HG02623 (cell line): Measurements from ENCODE around the gene HBP1.
"Not testable (repeated sequence)": the region's sequence is repeated elsewhere in the genome, so short reads cannot be mapped to it uniquely, and the experiment has no call there.

Source experiments
- ATAC-seq: cut with Tn5 transposase; IDR thresholded peaks from one replicate; pipeline ENCODE4 v1.9.1; 2021; ENCODE audit warnings: moderate library complexity; ENCODE audit not compliant: unreplicated experiment

HBP1 gene

DNA sequence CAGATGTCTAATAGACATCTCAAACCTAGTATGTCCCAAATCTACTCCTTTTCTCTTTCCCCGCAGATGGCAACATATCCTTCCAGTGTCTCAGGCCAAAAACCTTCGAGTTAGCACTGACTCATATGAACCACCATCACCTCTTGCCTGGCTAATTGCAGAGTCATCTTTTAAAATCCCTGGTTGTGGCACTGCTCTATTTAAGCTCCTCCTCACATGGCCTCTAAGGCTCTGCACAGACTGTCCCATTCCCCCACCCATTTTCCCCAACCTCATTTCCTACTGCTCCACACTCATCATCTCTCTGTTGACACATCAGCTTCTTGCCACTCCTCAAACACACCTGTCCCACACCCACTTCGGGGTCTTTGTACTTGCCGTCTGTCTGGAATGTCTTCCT is 16.8 kb upstream of the HBP1 start:
- ATAC-seq, result no peak

- no peak for ATAC-seq
Observed at GRCh38 chr7:107154826-107155225, 14.0 kb upstream of the HBP1 start.

DNA sequence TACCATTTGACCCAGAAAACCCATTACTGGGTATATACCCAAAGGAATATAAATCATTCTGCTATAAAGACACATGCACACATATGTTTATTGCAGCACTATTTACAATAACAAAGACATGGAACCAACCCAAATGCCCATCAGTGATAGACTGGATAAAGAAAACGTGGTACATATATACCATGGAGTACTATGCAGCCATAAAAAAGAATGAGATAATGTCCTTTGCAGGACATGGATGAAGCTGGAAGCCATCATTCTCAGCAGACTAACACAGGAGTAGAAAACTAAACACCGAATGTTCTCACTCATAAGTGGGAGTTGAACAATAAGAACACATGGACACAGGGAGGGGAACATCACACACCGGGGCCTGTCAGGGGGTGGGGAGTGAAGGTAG is 13.1 kb upstream of the HBP1 start:
- ATAC-seq, result not testable (repeated sequence)

DNA sequence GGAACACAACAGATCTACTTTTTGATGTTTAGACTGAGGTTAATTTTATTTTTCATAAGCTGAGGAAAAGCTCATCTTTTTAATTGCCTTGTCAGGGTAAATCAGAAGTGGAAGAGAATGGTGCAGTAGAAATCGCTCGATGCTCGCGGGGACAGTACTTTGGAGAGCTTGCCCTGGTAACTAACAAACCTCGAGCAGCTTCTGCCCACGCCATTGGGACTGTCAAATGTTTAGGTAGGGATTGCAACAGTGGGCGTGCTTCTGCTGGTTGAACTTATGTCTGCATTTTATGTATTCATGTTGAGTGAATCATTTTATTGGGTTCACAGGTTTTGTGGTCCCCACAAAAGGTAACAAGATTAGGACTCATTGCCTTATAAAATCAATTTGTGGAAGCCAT is 11.7 kb upstream of the HBP1 start:
- ATAC-seq, result no peak

- ATAC-seq, result no peak
Observed at GRCh38 chr7:107158028-107158427, 10.8 kb upstream of the HBP1 start.

DNA sequence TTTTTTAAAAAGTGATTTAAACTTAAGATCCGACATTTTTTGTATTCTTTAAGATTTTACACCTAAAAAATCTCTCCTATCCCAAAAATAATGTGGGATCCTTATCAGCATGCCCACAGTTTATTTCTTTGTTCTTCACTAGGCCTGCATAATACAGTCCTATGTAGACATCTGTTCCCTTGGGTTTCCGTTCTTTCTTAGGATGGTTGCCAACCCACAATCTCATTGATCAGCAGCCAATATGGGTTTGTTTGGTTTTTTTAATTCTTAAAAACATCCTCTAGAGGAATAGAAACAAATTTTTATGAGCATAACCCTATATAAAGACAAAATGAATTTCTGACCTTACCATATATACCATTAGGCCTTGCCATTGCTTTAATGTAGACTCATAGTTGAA is 8.4 kb upstream of the HBP1 start:
- no peak for ATAC-seq

DNA sequence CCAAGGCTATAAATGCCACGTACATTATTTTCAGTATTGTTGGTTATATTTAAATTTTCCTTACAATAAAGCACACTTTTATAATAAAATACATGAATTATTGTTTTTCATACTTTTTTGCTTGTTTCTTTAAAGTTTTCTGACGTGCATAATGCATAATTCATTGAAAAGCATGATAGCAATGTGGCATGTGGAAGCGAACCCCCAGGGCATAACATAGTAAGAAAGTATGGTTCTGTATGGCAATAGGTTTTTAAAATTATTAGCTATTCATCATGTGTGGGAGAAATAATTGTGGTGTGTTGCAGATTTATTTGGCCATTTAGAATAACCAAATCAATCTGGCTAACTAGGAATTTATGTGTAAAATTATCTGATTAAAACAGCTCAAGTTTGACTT is 7.4 kb upstream of the HBP1 start:
- no peak for ATAC-seq

GRCh38 chr7:107162475-107162874 is 6.3 kb upstream of the HBP1 start:
- no peak for ATAC-seq

GRCh38 chr7:107164092-107164491 is 4.7 kb upstream of the HBP1 start:
- ATAC-seq, result no peak

- no peak for ATAC-seq
Observed at GRCh38 chr7:107165341-107165740, 3.5 kb upstream of the HBP1 start.

DNA sequence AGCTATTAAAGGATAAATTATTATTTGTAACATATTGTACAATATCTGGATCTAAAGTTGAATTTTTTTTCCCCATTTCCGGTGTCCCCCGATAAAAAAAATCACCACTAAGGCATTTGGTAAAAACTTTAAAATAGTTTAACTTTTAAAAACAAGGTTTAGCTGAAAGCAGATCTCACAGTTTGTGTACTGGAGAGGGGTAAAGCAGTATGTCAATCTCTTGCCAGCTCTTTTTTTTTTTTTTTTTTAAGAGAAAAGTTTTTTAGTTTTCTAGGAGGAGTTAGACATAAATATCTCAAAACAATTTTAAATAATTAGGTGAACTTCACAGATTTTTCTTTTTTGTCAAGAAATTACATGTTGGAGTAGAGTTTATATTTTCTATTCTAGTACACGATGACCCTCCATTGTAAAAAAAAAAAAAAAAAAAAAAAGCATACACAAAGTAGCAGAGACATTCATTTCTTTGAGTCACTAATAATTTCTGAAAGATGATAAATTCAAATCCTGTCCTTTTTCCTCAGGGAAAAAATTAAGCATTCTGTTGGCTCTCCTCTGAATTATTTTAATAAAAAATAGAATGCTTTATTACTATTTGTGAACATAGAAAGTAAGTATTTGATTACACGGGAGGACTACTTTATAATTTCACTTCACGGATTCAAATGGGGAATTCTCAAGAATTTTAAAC is 1.9 kb upstream of the HBP1 start:
- no peak for ATAC-seq

GRCh38 chr7:107167483-107168232 is 1.1 kb upstream of the HBP1 start:
- no peak for ATAC-seq

- peak; percentile 16 for ATAC-seq
Observed at GRCh38 chr7:107169120-107170050, 582 bp downstream of the HBP1 start.

DNA sequence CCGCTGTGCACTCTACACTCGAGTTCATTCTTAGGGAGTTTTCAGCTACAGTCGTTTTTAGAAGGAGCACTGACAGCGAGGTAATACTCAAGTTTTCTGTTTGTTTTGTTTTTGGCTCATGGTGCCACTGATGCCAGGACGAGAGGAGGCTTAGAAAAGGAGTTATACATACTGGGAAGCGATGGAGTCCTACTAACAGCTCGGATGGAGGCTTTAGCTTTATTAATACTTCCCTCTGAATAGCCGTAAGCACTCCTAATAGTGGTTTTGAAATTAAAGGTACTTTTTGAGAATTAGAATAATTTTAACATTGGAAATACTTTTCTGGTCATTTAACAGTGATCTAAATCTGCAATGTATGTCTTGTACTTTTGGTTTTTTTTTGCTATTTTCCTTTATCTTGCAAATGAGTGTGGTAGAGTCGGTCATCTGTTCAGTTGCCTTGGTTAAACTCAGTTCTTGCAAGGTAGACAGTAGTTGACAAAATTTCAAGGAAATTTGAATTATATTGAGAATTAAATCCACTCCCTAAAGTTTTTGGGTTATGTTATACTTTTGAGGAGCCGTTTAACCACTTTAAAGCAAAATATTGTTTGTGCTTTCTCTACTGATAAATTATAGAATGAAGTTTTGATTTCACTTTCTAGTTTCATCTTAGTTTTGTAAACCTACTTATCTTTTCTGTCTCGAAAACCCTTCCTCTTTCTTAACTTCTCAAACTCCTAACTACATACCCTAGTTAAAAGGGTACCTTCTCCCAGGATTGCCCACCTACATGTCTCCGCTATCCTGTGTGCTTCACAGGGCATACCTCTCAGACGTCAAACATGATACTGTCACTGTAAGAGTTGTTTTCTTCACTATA is 1.5 kb downstream of the HBP1 start:
- ATAC-seq, result no peak

- no peak for ATAC-seq
Observed at GRCh38 chr7:107171496-107171895, 2.7 kb downstream of the HBP1 start.

DNA sequence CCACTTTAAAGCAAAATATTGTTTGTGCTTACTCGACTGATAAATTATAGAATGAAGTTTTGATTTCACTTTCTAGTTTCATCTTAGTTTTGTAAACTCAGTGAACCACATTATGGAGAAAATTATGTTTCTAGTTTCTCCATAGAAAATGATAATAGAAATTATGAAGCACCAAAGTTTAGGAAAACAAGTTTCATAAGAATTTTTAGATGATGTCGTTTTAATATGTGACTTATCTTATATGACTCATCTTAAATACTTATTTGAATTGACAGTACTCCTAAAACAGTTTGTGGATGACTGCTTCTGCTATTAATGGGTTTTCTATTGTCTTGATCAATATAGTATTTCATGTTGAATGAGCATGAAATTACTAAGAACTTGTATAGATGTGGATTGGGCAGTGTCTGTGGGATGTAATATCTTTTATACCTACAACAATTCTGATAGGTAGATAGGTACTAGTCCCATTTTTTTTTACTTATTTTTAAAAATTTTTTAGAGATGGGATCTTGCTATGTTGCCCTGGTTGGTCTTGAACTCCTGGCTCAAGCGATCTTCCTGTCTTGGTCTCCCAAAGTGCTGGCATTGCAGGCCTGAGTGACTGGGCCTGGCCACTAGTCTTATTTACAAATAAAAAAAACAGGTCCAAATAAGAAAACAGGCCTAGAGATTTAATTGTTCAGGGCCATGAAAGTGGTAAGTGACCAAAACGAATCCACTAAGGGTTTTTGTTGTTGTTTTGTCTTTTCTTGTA is 3.7 kb downstream of the HBP1 start:
- no peak for ATAC-seq

DNA sequence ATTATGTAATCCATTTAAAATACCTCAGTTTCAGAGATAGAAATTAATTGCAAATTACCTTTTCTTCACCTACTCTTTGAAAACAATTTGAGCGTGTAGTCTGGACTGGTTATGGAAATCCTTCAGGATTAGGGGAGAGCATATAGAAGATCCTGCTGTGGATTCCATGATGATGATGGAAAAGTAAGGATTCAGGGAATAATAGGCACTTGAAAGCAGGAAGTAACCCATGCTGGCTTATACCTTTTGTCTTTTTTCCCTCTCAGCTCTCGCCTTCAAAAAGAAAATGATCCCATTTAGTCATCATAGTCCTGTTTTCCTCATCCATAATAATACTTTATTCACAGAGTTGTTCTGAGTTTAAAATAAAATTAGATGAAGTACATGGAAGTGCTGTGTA is 4.4 kb downstream of the HBP1 start:
- ATAC-seq, result no peak

GRCh38 chr7:107173691-107174406 is 5.0 kb downstream of the HBP1 start:
- peak; percentile 56 for ATAC-seq
